GM12874 (cell line): ENCODE data around the gene VAV2.

Experiments used
- CTCF ChIP-seq: IDR thresholded peaks from 2 replicates; pipeline ENCODE4 v1.5.1; 2011; ENCODE audit warnings: low read depth, mild to moderate bottlenecking, control low read depth, low read length, moderate library complexity; ENCODE audit not compliant: insufficient read depth

VAV2 gene

DNA sequence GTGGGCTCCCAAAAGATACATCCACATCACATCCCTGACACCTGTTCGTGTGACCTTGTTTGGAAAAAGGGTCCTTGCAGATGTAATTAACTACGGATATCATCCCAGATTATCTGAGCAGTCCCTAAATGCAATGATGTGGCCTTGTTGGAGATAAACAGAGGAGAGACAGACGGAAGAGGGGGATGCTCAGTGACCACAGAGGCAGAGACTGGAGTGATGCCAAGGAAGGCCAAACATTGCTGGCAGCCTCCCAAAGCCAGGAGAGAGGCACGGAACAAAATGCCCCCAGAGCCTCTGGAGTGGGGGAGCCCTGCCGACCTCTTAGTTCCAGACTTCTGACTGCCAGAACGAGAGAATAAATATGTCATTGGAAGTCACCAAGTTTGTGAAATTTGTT lies 15.0 kb upstream of the VAV2 start:
- TF ChIP-seq CTCF, result no peak

- TF ChIP-seq CTCF, result no peak
Observed at GRCh38 chr9:134005381-134005780, 13.3 kb upstream of the VAV2 start.

DNA sequence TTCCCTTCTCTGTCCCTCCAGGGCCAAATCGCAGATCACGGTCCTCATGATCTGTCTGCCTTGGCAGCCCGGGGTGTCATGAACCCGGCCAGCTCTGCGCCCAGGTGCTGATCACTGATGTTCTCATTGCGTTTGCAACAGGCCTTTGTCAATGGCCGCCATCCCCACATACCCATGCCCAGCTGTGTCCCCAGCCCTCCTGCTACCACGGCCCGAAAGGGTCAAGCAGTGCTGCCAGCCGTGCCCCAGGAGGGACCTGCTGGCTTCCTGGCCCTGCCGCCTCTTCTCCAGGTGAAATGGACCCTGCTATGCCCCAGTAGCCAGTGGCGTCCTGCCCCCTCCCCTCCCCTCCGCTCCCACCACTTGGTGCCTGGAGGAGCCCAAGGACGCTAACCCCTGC lies 12.8 kb upstream of the VAV2 start:
- TF ChIP-seq CTCF, result no peak

- TF ChIP-seq CTCF, result no peak
Observed at GRCh38 chr9:134004131-134004873, 12.2 kb upstream of the VAV2 start.

DNA sequence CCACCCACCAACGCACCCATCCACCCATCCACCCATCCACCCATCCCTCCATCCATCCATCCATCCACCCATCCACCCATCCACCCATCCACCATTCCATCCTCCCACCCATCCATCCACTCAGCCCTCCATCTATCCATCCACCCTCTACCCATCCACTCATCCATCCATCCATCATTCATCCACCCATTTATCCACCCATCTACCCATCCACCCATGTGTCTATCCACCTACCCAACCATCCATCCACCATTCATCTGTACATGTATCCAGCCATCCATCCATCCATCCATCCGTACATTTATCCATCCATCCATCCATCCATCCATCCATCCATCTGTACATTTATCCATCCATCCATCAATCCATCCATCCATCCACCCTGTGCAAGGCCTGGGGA lies 11.1 kb upstream of the VAV2 start:
- no peak for TF ChIP-seq CTCF

GRCh38 chr9:134002796-134003195 lies 10.7 kb upstream of the VAV2 start:
- TF ChIP-seq CTCF, result no peak

- no peak for TF ChIP-seq CTCF
Observed at GRCh38 chr9:133999851-134000265, 7.7 kb upstream of the VAV2 start.
